Stimulated activated CD4-positive, alpha-beta T cell treated with anti-CD3 and anti-CD28 coated beads, Interleukin-4, amount 100 ng/mL, for 24 hours (primary cell): ENCODE measurements around the gene GNAI3.

Experiments used
- DNase-seq: peaks from one replicate; pipeline ENCODE4 v3.0.0-alpha.2; 2020

Gene GNAI3

DNA sequence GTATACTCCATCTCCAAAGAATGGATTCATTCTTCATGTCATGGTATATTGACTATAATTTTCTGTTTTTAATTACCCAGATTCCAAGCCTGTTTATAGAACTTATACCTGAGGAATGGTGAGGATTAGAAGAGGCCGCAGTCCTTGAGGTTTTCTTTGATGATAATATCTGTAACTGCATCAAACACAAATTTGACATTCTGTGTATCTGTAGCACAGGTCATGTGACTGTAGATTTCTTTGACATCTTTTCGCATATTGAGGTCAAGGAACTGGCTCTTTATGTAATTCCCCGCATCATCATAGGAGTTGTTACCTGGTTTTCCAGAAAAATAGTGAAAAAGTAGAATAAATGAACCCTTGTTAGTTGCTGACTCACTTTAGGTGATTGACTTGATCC is 54.8 kb downstream of the GNAI3 start:
- DNase-seq, result no peak

DNA sequence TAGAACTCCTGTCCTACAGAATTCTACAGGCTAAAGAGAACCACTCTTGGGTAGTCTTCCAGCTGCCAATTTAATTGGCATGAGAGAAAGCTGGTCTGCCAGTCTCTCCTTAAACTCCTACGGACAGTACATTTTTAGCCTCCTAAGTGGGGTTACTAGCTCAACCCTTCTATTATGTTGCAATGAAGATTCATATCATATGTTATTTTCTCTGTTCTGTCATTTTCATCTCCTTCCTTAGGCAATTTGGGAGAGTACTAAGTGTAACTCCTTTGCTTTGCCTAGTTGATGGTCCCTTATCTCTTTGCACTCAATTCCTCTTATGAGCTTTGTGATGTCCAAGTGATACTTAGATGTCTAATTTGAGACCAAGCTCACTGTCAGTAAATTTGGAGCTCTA is 57.0 kb downstream of the GNAI3 start:
- DNase-seq, result no peak

DNA sequence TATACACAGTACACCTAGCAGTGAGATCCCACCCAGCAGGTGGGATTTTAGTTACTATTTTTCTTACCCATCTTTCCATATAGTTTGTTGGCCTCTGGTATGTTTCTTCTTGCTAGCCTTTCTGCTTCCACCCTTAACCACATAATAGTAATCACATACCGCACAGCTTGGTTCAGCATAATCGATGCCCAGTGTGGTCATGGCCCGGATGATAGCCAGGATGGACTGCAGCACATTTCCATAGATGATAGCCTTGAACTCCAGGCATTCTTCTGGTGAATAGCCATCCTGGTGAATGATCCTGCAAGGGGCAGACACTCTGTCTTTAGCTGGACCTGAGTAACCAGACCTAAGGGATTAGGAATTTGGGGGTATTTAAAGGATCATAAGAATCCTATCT is 61.5 kb downstream of the GNAI3 start:
- no peak for DNase-seq

- DNase-seq, result no peak
Observed at GRCh38 chr1:109610609-109611307, 62.3 kb downstream of the GNAI3 start.

DNA sequence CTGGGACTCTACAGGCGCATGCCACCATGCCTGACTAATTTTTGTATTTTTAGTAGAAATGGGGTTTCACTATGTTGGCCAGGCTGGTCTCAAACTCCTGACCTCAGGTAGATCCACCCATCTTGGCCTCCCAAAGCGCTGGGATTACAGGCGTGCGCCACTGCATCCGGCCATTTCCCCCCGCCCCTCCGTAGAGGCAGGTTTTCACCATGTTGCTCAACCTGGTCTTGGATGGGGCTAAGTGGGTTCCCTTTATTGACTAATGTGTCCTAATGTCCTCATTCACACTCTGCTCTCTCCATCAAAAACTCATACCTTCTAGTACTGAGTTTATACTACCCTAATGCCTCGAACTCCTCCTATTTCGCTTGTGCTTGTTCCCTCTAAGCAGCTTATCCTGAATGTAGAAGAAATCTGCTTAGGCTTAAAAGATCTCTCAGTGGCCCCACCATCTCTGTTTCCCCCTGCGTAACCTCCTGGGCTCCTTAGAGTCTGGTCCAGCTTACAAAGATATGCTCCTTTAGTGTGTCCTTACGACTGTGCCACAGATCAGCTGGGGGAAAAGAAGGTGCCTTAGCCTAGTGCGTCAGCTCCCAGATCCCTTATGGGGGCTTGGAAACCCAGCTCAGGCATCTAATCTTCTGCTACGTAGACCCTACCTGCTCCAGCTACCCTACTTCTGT is 63.0 kb downstream of the GNAI3 start:
- DNase-seq, result no peak

DNA sequence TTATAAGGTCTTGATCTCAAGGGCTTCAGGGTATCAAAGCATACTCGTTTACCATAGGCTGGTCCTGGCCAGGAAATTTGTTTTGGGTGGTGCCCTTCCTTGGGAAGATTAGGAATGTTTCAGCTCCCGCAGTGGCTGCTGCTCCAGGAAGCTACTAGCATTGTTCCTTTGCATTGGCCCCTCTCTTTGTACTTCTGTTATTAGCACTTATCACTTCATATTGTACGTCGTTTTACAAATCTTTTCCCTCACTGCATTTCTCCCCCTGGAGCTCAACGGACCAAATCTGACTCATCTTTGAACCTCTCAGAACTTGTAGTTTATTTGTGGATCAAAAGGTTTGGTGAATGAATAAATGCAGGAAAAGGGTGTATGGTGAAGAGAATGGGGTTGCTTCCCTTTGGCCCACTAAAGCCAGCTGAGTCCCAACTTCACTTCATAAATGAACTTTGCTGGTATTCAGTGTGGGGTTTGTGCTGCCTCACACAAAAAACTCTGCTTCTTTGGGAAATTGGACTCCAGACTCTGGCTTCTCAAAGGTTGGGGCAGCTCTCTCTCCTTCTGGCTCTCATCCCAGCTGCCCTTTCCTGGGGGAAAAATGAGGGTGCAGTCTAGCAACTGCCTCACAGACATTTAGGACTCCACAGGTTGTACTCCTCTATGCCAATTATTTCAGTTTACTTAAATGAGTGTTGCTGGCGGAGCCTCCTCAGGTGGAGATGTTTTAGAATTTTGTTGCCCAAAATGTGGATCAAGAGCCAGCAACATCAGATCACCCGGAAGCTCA is 65.1 kb downstream of the GNAI3 start:
- no peak for DNase-seq

GRCh38 chr1:109615879-109616278 is 67.5 kb downstream of the GNAI3 start:
- DNase-seq, result no peak

DNA sequence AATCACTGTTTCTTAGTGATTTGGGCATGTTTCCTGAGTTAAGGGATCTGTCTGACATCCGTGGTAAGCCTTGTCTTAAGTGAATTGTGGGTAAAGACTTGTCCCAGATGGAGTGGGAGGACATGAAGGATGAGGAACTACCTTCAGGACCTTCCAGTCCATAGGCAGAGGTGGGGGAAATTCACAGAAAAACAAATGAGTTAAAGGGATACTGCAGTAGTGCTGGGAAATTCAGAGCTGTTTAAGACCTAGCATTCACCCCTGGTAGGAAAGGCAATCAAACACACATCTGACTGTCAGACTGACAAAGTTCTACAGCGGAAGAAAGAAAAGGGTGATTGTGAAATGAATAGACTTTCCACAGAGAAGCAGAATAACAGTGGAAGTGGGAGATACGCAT is 68.0 kb downstream of the GNAI3 start:
- DNase-seq, result no peak

DNA sequence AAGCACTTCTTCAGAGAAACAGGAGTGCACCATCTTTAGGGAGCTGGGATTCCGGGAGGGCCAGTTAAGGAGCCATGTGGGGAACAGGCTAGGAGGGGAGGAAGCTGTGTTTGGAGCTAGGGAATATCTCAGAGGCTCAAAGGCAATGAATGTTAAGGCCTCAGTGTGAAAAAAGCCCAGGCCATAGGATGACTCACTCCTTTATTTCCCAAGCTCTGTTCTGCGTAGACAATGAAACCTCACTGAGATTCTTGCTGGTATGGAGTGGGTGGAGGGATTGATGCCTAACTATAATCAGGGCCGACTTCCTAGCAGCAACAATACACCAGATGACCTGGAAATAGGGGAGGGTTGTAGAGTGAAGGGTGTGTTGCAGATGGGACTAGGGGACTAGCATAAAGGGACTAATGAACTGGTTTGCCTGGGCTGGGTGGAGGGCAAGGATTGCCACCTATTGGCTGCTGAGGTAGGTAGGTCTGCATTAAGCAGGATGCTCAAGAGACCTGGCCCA is 68.9 kb downstream of the GNAI3 start:
- peak; percentile 31 for DNase-seq

GRCh38 chr1:109618661-109619575 is 70.5 kb downstream of the GNAI3 start:
- DNase-seq, result no peak

GRCh38 chr1:109619576-109620400 is 71.4 kb downstream of the GNAI3 start, which contains the start of the genes AMPD2 and GNAT2:
Gene AMPD2 (plus strand): TSS chr1:109619837. CDS start chr1:109621176, 1,339 bp downstream.
Gene GNAT2 (minus strand): TSS chr1:109619616. CDS start chr1:109612870, 6,746 bp downstream.
- DNase-seq, result peak; percentile 72

GRCh38 chr1:109620401-109620791 is 72.0 kb downstream of the GNAI3 start:
- no peak for DNase-seq

GRCh38 chr1:109620841-109621286 is 72.4 kb downstream of the GNAI3 start:
- DNase-seq, result peak; percentile 97

DNA sequence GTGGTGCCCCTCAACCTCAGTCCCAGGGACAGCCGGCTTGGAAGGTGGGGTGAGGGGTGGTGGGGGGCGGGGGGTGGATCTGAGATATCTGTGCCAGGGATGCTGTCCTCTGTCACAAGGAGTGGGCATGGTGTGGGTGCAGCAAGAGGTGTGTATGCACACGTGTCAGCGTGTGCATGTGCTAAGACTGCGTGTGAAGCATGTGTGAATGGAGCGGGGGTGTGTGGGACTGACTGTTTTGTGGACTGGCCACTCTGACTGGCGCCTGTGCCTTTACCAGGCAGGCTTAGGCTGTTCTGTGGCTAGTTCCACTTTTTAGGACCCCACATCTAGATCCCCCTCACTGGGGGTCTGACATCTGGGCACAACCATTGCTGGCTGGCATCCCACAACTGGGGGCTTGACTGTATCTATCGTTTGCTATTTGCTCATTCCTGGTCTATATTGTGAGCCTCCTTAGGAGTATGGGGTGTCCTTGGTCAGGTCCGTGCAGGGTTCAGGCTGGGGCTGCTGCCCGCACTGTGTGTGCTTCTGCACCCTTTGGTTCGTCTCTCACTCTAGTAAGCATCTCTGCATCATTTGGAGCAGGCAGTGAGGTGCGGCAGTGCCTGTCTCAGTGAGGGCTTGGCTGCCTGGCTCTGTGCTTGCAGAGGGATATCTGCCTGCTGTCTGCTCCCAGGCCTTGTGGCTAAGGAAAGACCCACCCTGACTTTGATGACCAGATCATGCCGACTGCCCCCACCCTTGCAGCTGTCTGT is 73.1 kb downstream of the GNAI3 start:
- DNase-seq, result no peak

GRCh38 chr1:109622137-109622892 is 73.9 kb downstream of the GNAI3 start:
- no peak for DNase-seq

DNA sequence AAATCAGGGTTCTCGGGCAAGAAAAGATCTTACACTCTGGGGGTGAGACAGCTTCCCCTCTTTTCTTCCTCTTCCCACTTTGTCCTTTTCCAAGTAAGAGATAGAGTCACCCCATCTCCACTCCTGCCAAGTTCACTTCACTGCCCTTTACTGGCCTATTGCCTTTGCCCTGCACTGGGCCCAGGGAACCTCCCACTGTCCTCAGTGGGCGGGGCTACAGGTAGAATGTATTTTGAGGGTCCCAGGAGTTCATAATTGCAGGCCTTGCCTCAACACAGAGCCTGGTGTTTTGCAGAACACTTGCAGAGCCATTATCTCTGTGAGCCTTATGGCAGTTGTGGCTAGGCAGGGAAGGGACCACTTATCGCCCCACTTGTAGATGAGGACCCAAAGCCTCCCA is 74.5 kb downstream of the GNAI3 start:
- DNase-seq, result no peak

DNA sequence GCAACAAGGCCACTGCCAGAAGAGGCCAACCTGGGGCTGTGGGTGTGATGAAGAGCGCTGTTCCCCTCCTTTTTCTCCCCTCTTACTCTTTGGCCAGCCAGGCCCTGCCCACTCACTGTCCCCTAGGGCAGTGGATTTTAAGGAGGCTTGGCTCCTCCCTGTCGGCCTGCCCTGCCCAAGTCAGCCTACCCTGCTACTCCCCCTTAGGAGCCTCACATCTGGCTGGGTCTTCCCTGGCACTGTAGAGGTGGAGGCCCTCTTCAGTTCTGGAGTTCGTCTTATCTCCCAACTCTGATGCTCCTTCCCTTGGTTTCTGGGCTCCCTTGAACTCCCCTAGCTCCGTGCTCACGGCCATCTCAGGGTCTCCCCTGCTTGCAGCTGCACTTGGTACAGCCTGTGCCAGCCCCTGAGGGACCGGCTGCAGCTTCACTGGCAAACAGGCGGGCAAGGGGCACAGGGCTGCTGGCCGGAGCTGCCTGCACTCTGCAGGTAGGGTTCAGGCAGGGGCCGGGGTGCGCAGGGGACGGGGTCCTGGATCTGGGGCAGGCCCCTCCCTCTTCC is 75.3 kb downstream of the GNAI3 start:
- no peak for DNase-seq

DNA sequence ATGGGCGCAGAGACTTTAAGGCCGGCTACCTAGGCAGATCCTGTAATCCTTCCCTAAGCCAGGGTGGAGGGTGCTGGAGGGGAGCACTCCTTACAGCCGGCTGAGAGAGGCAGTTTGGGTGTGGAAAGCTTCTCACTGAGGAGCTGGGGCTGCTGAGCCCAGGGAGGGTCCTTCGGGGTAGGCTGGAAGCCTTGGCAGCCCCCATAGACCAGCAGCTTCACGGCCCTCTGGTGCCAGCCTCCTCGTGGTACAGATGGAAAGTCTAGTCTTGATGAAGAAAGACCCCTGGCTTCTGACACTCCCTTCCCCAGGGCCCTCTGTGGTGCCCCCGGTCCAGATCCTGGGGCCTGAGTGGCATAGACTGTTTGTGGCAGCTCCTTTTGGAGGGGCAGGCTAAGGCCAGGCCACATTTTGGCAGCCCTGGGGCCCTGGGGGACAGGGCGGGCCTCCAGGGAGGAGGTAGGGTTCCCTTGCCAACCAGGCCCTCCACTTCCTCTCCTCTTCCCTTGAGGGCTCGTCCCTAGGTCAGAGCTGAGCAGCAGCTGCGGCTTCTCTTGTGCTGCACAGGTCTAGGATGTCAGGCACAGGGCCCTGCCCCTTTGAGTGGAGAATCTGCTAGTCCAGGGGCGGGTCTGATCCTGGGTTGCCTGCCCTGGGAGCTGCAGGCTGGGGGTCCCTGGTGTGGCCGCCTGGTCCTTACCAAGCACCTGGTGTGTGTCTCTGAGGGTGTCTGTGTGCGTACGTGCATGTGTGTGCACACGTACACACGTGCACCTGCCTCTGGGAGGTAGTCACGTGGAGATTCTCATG is 76.0 kb downstream of the GNAI3 start:
- no peak for DNase-seq

- no peak for DNase-seq
Observed at GRCh38 chr1:109625176-109625575, 76.8 kb downstream of the GNAI3 start.
